Measurements from ENCODE around the gene ANGPTL1.
A peak's percentile ranks its signal among the peaks of the same experiment; 100 is the strongest.

ANGPTL1 gene

GRCh38 chr1:178870944-178871343 is at the start of gene ANGPTL1:
ANGPTL1 (minus strand) TSS chr1:178871077; CDS start chr1:178865776, 5,301 bp downstream.
- DNase-seq (ENCODE audit: insufficient read length, low spot score) (no peak), FAIRE-seq (no peak)
- TF ChIP-seq, protein P1, sequence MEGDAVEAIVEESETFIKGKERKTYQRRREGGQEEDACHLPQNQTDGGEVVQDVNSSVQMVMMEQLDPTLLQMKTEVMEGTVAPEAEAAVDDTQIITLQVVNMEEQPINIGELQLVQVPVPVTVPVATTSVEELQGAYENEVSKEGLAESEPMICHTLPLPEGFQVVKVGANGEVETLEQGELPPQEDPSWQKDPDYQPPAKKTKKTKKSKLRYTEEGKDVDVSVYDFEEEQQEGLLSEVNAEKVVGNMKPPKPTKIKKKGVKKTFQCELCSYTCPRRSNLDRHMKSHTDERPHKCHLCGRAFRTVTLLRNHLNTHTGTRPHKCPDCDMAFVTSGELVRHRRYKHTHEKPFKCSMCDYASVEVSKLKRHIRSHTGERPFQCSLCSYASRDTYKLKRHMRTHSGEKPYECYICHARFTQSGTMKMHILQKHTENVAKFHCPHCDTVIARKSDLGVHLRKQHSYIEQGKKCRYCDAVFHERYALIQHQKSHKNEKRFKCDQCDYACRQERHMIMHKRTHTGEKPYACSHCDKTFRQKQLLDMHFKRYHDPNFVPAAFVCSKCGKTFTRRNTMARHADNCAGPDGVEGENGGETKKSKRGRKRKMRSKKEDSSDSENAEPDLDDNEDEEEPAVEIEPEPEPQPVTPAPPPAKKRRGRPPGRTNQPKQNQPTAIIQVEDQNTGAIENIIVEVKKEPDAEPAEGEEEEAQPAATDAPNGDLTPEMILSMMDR (IDR thresholded peaks at IDR 0.05; ENCODE audit: insufficient read depth, missing control alignments), result no peak

DNA sequence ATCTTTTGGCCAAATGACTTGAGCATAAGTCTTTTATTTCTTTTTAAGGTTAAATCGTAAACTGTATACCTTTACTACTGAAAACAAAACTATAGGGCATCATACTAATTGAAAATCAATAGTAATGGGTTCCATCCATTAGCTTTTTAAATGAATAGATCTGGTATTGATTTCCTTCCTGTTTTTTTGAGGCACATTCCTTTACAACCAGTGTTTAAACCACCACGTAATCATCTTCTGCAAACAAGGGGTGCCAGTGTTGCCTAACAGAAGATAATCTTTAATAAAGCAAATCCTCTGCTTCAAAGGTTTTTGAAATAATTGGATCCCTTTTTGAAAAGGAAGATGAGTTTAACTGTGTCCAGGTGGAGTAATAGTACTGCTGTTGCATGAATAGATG is 48.7 kb upstream of the ANGPTL1 start:
- FAIRE-seq, result peak; percentile 44
- DNase-seq (ENCODE audit: insufficient read length, low spot score), result no peak
- TF ChIP-seq, protein P1 (IDR thresholded peaks at IDR 0.05; ENCODE audit: insufficient read depth, missing control alignments), result no peak

DNA sequence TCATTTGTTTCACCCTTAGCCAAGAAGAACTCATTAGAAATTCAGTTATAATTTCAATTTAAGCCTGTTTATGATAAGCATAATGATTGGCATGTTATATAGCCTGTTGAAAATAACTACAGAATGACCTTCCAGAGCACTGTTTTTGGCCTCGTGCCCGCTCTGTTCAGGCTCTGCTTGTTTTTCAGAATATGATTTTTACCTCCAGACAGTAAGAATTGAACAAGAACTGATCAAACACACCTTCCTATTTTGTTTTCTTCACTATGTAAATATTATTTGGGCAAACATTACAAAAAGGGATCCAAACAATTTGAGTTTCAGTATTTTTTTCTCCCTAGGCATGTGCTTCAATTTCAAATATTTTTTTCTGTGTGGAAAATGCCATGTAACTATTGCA is 48.1 kb upstream of the ANGPTL1 start:
- TF ChIP-seq, protein P1 (IDR thresholded peaks at IDR 0.05; ENCODE audit: insufficient read depth, missing control alignments), result no peak
- DNase-seq (ENCODE audit: insufficient read length, low spot score) (no peak), FAIRE-seq (peak; percentile 48)

DNA sequence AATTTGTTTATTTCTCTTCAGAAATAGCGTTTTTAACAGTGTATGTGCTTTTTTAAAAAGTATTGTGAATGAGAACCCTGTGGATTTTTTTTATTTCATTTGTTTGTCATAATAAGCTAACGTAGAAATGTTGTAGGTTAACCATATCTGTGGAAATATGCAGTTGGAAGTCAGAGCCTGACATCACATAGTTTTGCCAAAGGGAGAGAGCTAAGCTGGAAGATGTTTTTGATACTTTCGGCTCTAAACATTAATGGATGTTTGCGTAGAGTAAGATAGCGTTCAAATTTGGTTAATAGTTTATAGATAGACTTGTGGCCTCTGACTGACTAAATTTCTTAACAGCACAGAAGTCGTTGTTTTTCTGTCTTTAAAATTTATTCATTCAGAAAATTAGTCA is 47.4 kb upstream of the ANGPTL1 start:
- FAIRE-seq (peak; percentile 68), DNase-seq (ENCODE audit: insufficient read length, low spot score) (no peak)
- TF ChIP-seq, protein P1 (IDR thresholded peaks at IDR 0.05; ENCODE audit: insufficient read depth, missing control alignments), result no peak

DNA sequence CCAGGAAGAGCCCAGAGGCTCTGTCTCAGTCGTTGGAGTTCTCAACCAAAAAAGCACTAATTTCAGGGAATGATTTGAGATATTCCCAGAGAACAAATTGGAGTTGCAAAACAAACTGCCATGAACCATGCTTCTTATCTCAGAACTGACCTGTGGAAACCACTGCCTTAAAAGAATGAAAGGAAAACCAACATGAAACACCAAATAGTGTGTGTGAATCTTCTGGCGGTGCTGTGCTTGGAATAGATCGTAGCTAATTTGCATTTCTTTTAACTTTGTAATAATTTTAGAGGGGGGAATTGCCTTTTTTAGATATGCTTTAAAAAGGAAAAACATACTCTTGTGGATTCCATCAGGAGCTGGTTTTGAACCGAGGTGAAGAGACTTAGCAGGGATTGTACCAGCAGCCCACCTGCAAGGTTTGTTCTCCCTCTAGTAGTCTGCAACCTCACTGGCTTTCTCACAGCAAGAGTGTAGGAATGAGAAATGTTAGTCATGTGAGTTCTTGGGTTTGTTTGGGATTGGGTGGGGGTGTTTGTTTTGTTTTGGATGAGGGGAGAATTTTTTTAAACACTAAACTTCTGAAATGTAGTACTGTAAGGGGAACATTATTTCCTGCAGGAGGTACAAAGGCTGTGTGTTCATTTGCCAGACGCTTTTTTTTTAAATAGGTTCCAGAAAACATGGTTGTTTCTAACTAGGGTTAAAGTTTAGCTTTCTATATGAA is 45.7 kb upstream of the ANGPTL1 start:
- TF ChIP-seq, protein P1 (IDR thresholded peaks at IDR 0.05; ENCODE audit: insufficient read depth, missing control alignments), result no peak
- no peak for FAIRE-seq
- DNase-seq (ENCODE audit: insufficient read length, low spot score), result no peak

DNA sequence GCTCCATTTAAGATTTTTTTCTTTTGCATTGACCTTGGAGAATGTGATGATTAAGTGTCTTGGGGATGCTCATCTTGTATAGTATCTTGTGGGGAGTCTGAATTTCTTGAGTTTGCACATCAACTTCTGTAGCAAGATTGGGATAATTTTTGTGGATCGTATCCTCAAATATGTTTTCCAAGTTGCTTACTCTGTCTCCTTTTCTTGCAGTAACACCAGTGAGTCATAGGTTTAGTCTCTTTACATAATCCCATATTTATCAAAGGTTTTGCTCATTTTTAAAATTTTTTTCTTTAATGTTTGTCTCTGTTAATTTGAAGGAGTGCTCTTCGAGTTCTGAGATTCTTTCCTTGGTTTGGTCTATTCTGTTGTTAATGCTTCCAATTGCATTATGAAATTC is 41.7 kb upstream of the ANGPTL1 start:
- DNase-seq (ENCODE audit: insufficient read length, low spot score), result no peak
- no peak for FAIRE-seq
- TF ChIP-seq, protein P1 (IDR thresholded peaks at IDR 0.05; ENCODE audit: insufficient read depth, missing control alignments), result no peak

- TF ChIP-seq, protein P1 (IDR thresholded peaks at IDR 0.05; ENCODE audit: insufficient read depth, missing control alignments), result no peak
- FAIRE-seq (no peak), DNase-seq (ENCODE audit: insufficient read length, low spot score) (no peak)
Measured at GRCh38 chr1:178910023-178910422, 39.1 kb upstream of the ANGPTL1 start.

Data from D721Med (cell line).